Endometrial microvascular endothelial cells (primary cell): ENCODE data around the gene AKAP10. TPM values are rescaled to one million over a fixed set of nuclear protein-coding genes. Genes with fewer than 3 reads are reported as not detected.
"Not testable (repeated sequence)": the region's sequence is repeated elsewhere in the genome, so short reads cannot be mapped to it uniquely, and the experiment has no call there.

Source experiments
- in situ Hi-C: cut with HindIII; loops from 2 replicates; pipeline ENCODE4 v1.10.0; 2017; ENCODE audit warnings: low sequenced_read_pairs, low pct_unique_long_range_greater_than_20kb; ENCODE audit errors: inconsistent ontology term
- total RNA-seq: library from RNA; depleted of rRNA; stranded (reverse); fragments of >200 nt; gene quantifications from one replicate; pipeline ENCODE4 v1.2.3, GENCODE V29; 2015; ENCODE audit errors: inconsistent ontology term

The AKAP10 gene
- total RNA-seq, 1 donor from 2014 or later = 18.8 TPM

GRCh38 chr17:19979917-19980770, 2.5 kb upstream of the AKAP10 start:
- in situ Hi-C loops = no loop called here

- in situ Hi-C loops = no loop called here
Measured at GRCh38 chr17:19978805-19979211, 1.2 kb upstream of the AKAP10 start.

DNA sequence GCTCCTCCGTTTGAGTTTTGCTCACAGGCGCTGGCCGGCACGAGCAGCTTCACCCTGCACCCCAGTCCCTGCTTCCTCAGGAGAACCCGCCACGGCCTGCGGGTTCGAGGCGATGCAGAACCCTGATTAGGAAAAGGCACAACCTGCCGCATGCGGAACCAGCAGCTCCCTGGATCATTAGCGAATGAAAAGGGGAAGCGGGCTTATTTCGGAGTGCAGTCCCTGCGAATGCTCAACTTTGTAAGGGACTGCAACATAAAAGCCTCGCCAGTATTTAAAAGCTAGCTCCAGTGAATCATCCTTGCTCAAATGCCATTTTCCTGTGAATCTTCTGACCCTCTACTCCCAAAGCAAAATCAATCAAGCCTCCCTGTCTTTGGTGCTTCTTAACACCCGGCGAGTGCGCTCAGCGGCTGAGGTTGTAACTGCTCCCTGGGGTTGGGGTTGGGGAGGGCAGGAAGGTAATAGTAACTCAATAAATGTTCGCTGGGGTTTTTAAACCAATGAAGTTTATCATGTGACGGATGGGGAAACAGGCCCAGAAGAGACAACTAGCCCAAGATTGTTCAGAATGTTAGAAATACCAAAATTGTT, 678 bp upstream of the AKAP10 start:
- in situ Hi-C loops = no loop called here

- in situ Hi-C loops = no loop called here
Measured at GRCh38 chr17:19975601-19976000, 2.0 kb downstream of the AKAP10 start.

- in situ Hi-C loops = no loop called here
Measured at GRCh38 chr17:19973156-19973555, 4.5 kb downstream of the AKAP10 start.

DNA sequence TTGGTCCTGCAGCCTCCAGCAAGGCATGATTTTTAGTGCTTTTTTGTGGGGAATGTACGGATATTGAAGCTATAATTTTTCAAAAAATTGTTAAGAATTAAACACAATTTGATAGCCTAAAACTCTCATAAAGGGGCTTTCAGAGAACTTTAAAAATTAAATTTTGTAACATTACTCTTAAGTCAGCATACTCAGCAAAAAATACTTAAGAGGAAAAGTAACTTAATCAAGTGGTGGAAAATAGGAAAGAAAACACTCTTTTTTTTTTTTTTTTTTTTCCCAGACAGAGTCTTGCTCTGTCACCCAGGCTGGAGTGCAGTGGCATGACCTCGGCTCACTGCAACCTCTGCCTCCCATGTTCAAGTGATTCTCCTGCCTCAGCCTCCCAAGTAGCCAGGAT, 14.7 kb downstream of the AKAP10 start:
- in situ Hi-C loops = not testable (repeated sequence)

GRCh38 chr17:19958023-19958422, 19.6 kb downstream of the AKAP10 start:
- in situ Hi-C loops = no loop called here

- in situ Hi-C loops = no loop called here
Measured at GRCh38 chr17:19955099-19955498, 22.5 kb downstream of the AKAP10 start.

- in situ Hi-C loops = not testable (repeated sequence)
Measured at GRCh38 chr17:19951411-19951810, 26.2 kb downstream of the AKAP10 start.

GRCh38 chr17:19950624-19951195, 26.9 kb downstream of the AKAP10 start:
- in situ Hi-C loops = not testable (repeated sequence)

- in situ Hi-C loops = no loop called here
Measured at GRCh38 chr17:19948116-19948943, 29.3 kb downstream of the AKAP10 start.

DNA sequence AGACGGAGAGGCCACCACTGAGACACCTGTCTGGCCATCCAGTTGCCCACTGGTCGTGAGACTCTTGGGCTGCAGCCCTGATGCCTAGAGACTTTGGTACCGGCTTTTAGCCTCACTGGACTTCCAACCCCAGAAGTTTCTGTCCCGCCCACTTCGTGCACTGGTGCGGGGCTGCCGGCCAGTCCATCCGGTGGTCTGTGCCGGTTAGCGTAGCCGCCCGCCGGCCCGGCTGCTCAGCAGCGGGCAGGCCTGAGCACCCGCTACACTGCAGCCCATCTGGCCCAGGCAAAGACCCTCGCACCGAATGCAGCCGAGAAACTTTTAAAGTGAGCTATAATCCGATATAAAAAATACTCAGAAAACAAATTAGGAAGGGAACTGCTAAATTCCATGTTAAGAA, 30.7 kb downstream of the AKAP10 start:
- in situ Hi-C loops = no loop called here

DNA sequence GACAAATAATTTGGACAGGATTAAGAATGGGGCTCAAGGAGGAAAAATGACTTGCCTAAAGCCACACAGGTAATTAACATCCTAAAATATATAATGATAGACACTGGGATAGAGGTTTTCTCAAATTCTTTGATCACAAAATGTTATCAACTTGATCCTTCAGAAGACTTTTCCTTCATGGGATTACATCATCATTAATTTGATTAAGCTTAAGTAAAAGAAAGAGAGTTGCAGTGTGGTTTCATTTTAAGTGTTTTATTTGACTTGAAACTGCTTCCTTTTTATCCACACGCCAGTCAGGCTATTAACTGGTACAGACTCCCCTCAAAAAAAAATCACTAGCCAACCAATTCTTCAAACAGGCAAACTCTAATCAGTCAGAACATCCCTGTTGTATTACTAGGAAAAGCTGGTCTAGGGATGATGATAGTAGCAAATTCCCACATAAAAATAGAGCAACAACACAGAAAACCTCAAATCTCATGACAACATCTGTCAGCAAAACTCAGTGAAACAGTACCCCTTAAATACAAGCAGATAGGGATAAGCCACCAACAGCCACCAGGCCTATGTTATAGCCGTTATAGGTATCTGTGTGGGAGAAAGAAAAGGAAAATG, 32.5 kb downstream of the AKAP10 start:
- in situ Hi-C loops = no loop called here

DNA sequence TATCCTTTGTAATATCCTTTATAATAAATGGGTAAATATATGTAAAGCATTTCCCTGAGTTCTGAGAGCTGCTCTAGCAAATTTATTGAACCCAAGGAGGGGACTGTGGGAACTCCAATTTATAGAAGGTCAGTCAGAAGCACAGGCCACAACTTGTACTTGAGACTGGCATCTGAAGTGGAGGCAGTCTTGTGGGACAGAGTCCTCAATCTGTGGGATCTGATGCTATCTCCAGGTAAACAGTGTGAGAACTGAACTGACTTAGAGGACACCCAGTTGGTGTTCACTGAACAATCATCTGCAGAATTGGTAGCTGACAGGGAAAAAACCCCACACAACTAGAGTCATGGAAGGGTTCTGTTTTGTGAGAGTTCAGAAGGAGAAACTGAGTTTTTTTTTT, 34.0 kb downstream of the AKAP10 start:
- in situ Hi-C loops = no loop called here

DNA sequence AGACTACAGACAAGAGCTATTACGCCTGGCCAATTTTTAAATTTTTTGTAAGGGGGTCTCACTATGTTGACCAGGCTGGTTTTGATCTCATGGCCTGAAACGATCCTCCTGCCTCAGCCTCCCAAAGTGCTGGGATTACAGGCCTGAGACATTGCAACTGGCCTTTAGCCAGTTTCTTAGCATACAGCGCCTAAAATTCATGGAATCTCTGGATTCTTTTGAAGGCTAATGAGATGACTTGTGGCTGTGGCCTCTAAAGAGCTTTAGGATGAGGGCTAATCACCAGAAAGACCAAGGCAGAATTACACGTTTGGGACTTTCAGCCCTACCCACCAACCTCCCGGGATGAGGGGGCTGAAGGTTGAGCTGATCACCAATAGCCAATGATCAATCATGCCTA, 34.6 kb downstream of the AKAP10 start:
- in situ Hi-C loops = no loop called here

GRCh38 chr17:19940722-19941464, 36.7 kb downstream of the AKAP10 start:
- in situ Hi-C loops = no loop called here

DNA sequence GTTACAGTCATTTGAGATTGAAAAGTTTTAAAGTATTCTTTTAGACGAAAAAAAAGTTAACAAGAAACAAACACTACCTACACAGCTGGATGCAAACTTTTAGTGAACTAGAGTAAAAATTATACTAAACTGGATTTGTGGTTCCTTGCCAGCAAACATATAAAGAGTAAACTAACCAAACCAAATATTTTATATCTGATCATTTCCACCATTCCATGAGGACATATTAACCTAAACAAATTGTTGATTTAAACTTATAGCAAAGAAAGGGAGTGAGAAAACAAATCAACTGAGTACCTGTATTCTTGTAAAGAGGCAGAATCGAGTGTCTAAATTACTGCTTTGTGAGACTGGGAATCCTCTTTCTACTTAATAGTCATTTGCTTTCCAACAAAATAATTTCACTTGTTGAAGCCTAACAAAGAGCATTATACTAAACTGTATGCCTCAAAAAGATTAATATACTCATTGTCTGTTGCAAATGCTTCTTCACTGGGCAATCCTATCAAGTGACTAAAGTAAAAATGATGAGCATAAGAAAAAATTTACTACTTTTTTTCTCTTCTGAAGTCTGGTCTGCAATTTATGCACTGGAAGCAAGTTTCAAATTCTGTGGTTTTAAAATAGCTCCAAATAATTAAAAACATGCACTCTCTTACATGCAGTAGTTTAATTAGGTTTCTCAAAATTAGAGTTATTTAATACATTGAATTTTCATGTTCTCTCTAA, 37.5 kb downstream of the AKAP10 start:
- in situ Hi-C loops = no loop called here

- in situ Hi-C loops = no loop called here
Measured at GRCh38 chr17:19938736-19939135, 38.9 kb downstream of the AKAP10 start.
